Mucosa of descending colon (tissue), 3 donors: ENCODE results near the gene MESP2. TPM values are rescaled to one million over a fixed set of nuclear protein-coding genes. Genes with fewer than 3 reads are reported as not detected.

ENCODE experiments used
- ATAC-seq: fragments of 200-7000 bp; cut with Tn5 transposase; one replicate; pipeline ENCODE4 v1.9.1; 2020; ENCODE audit warnings: mild to moderate bottlenecking, moderate library complexity
- DNase-seq, 3 donors: peaks; one replicate each; pipeline ENCODE4 v3.0.0-alpha.2; 2020
- H3K36me3 ChIP-seq: fragments of 200-600 bp; one replicate; pipeline ENCODE4 v1.8.0; 2021; ENCODE audit warnings: low read depth, mild to moderate bottlenecking
- H3K4me1 ChIP-seq: fragments of 200-600 bp; one replicate; pipeline ENCODE4 v1.8.0; 2021; ENCODE audit warnings: low read depth, mild to moderate bottlenecking
- H3K4me3 ChIP-seq: fragments of 200-600 bp; one replicate; pipeline ENCODE4 v1.8.0; 2021; ENCODE audit warnings: mild to moderate bottlenecking
- H3K9me3 ChIP-seq: fragments of 200-600 bp; one replicate; pipeline ENCODE4 v1.8.0; 2021; ENCODE audit warnings: mild to moderate bottlenecking
- intact Hi-C, 2 donors: fragments of 100-400 bp; cut with DNase I in 1 of 2; cut with micrococcal nuclease in 1 of 2; formaldehyde crosslinking; loops; one replicate each; pipeline versions ENCODE4 v1.11.0 to v1.11.1; 2022; cut with DNase I, micrococcal nuclease
- total RNA-seq, 3 donors: library from RNA; stranded (reverse); fragmentation: NEBNext Ultra II Directional in 2 of 3; extraction: Animal tissue kit (Norgen Biotek cat#: 25700) in 2 of 3; gene quantifications; one replicate each; pipeline versions ENCODE4 v1.2.1 to v1.2.4, GENCODE V29; 2021 to 2023
- TF ChIP-seq, protein P1 (sequence below): fragments of 200-600 bp; IDR thresholded peaks from one replicate; pipeline ENCODE4 v1.8.0; 2022; ENCODE audit warnings: antibody characterized with exemption, mild to moderate bottlenecking
- donor health status: DM: no; HTN: no; CAD: no; lungs with moderate emphysema.
- donor health status: DM: no; HTN: no; CAD: no.
- donor health status: DM: no; HTN: yes; CAD: no.

The MESP2 gene
- total RNA-seq, 3 donors from 2014 or later: 0.79 to 4.7 (median 1.2) TPM

DNA sequence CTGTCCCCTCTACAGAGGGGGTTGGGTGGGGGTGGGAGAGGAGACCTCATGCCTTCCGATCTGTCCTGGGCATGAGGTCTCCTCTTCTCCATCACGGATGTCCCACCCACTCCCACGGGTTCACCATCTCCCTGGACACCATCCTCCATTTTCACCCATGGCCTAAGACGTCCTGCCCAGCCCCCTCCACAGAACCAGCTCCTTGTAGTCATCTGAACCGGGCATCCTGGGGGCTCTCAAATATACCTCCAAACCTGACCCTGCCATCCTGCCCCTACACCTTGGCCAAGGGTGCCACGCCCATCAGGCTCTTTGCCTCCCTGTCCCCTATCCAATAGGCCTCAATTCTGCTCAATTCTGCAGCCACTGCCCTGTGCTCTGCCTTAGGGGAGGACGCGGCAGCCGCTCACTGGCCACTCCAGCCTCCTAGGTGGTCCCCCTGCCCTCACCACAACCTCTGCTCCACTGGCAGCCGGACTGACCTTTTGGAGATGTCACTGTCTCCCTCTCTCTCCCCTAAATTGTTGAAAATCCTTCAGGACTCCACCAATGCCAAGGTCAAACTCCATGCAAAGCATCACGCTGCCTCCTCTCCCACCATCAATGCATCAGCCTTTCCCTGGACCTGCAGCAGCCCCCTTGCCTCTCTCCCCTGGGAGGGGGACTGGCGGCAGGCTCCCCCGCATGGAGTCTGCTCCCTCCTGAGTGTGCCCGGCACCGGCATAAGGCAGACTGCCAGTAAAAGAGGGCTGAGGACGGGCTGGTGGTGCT lies 47.9 kb downstream of the MESP2 start:
- TF ChIP-seq, protein P1, sequence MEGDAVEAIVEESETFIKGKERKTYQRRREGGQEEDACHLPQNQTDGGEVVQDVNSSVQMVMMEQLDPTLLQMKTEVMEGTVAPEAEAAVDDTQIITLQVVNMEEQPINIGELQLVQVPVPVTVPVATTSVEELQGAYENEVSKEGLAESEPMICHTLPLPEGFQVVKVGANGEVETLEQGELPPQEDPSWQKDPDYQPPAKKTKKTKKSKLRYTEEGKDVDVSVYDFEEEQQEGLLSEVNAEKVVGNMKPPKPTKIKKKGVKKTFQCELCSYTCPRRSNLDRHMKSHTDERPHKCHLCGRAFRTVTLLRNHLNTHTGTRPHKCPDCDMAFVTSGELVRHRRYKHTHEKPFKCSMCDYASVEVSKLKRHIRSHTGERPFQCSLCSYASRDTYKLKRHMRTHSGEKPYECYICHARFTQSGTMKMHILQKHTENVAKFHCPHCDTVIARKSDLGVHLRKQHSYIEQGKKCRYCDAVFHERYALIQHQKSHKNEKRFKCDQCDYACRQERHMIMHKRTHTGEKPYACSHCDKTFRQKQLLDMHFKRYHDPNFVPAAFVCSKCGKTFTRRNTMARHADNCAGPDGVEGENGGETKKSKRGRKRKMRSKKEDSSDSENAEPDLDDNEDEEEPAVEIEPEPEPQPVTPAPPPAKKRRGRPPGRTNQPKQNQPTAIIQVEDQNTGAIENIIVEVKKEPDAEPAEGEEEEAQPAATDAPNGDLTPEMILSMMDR: no peak
- intact Hi-C loops: no loop called here
- no peaks in the 10 kb centered on the region for H3K9me3 ChIP-seq
- peak in 1 of 3 donors; percentile 22 for DNase-seq
- H3K36me3 ChIP-seq: peaks cover 4% of the 10 kb centered on the region
- ATAC-seq: no peak
- H3K4me1 ChIP-seq: peaks cover 10% of the 10 kb centered on the region
- H3K4me3 ChIP-seq: no peak overlapping the region

DNA sequence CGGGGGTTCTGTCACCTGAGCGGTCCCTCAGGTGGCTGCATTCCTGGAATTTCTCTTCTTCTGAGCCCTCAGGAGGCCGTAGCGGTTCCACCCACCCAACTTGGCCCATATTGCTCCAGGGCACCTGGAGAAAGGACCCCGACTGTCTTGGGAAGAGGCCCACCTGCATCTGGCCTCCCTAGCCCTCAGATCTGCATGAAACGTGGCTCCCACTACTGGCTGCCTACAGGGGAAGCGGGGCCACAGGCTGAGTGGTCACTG lies 48.4 kb downstream of the MESP2 start:
- Histone ChIP-seq H3K4me3 (no peak overlapping the region), H3K9me3 (no peaks in the 10 kb centered on the region), H3K4me1 (peaks cover 10% of the 10 kb centered on the region), H3K36me3 (peaks cover 4% of the 10 kb centered on the region)
- peak in 1 of 3 donors; percentile 21 for DNase-seq
- intact Hi-C loops: no loop called here
- TF ChIP-seq, protein P1: no peak
- no peak for ATAC-seq

DNA sequence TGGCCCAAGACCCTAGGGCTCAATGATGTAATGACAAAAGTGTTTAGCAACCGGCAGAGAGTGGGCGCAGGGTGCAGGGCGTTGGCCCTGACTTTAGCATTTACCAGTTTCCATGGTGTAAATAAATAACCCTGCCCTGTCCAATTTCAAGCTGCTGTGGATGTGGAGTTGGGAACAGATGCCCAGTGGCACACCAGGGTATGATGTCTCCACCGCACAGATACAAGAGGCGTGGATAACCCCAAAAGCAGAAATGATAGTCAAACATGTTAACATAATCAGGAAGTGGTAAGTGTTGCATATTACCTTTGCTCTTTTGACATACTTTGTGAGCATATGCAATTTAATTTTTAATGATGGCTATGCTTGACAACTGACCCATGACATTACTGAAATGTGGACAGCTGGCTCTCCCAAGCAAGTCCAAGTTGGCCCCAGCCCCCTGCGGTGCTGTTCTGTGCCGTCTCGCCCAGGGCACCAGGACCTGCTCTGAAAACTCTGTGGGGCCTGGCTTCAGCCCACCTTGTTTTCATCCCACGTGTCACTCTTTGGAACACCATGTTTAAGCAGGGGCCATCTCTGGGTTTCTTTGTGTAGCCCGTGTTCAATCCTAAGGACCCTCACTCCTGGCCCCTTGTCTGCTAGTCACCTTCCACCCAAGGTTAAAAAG lies 49.3 kb downstream of the MESP2 start:
- peak; percentile 15 for ATAC-seq
- H3K4me3 ChIP-seq: no peak overlapping the region
- peaks cover 4% of the 10 kb centered on the region for H3K36me3 ChIP-seq
- intact Hi-C loops: no loop called here
- peaks cover 10% of the 10 kb centered on the region for H3K4me1 ChIP-seq
- DNase-seq: peak in 1 of 3 donors; percentile 28
- no peaks in the 10 kb centered on the region for H3K9me3 ChIP-seq
- TF ChIP-seq, protein P1: no peak

DNA sequence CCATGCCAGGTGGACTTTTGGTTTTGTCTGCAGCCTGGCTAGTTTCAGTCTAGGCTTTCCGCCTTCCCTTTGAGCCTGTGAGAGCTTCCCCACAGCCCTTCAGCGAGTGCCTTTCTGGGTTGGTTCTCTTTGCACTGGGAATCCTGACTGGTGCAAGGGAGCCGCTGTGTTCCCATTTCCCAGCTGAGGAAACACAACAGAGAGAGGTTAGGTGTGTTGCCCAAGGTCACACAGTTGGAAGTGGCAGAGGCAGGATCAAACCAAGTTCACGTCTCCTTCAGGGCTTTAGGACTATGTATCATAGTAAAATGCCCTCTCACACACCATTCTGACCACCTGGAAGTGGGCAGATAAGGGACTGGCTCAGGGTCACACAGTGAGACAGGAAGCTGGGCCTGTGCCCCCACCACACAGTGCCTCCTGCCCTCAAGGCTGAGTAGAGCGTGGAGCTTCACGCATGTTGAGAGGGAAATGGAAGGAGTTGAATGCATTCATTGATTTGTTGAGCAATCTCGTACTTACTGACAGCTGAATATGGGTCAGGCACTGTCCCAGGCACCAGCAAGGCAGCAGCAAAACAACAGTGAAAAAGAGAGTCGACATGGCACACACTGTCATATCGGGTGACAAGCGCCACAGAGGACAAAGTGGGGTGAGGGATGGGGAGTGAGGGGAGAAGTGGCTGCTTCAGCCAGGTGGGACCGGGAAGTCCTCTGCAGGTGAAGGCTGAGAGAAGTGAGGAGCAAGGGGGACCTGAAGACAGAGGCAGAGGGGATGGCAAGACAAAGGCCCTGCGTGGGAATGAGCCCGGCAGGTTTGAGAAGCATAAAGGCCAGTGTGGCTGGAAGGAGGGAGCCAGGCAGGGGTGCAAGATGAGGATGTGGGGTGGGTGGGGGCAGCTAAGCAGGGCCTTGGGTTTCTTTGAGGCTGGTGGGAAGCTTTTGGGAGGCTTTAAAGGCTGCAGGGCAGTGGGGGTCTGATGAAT lies 50.8 kb downstream of the MESP2 start:
- peak in 1 of 3 donors; percentile 16 for DNase-seq
- intact Hi-C loops: no loop called here
- peaks cover 4% of the 10 kb centered on the region for H3K36me3 ChIP-seq
- H3K9me3 ChIP-seq: no peaks in the 10 kb centered on the region
- TF ChIP-seq, protein P1: no peak
- peaks cover 10% of the 10 kb centered on the region for H3K4me1 ChIP-seq
- no peak overlapping the region for H3K4me3 ChIP-seq
- no peak for ATAC-seq

DNA sequence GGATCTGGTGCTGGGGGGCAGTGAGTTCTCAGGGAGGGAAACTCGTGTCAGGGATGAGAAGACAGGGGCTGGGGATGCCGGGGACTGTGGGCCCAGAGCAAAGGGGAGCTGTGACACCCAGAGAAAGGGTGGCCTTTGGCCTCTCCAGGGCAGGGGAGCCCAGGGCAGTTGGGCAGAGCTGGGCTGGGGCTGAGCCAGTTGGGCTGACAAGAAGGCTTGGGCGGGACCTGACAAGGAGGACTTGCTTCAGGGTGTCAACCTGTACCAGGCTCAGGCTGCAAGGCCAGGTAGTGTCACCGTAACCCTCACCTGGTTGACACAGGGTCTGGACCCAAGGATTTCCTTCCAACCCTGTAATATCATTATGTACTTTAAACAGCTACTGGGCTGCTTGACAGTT lies 51.7 kb downstream of the MESP2 start:
- TF ChIP-seq, protein P1: no peak
- no peaks in the 10 kb centered on the region for H3K9me3 ChIP-seq
- ATAC-seq (peak; percentile 61), DNase-seq (peak in 1 of 3 donors; percentile 55)
- peaks cover 4% of the 10 kb centered on the region for H3K36me3 ChIP-seq
- peaks cover 10% of the 10 kb centered on the region for H3K4me1 ChIP-seq
- intact Hi-C loops: no loop called here
- no peak overlapping the region for H3K4me3 ChIP-seq

Other genes with a start within 250 kb of the MESP2 start
- 1 to 10 TPM; 1.0 to 4.4 (median 1.6) TPM for gene TICRR, start 200.9 kb upstream of the MESP2 start, total RNA-seq
- 1 to 10 TPM; 1.6 to 9.4 (median 3.1) TPM for gene KIF7, start 120.9 kb upstream of the MESP2 start, total RNA-seq
- 1 to 10 TPM in 2 of 3 donors, under 1 TPM in 1; 0.77 to 8.1 (median 5.2) TPM for gene PLIN1, start 97.0 kb upstream of the MESP2 start, total RNA-seq
- 10 to 100 TPM; 15.5 to 38.5 (median 16.7) TPM for gene PEX11A, start 85.6 kb upstream of the MESP2 start, total RNA-seq
- gene WDR93, start 85.5 kb upstream of the MESP2 start, total RNA-seq: under 1 TPM in 1 of 3 donors, not detected in 2; 0.14 TPM
- 10 to 100 TPM in 1 of 3 donors, 1 to 10 TPM in 2; 4.6 to 10.2 (median 8.5) TPM for gene MESP1, start 25.1 kb upstream of the MESP2 start, total RNA-seq
- 1,000 to 10,000 TPM in 1 of 3 donors, 100 to 1,000 TPM in 2; 270 to 1,014 (median 289) TPM for gene ANPEP, start 38.5 kb downstream of the MESP2 start, total RNA-seq
- 10 to 100 TPM; 56.1 to 93.4 (median 65.1) TPM for gene AP3S2, start 117.7 kb downstream of the MESP2 start, total RNA-seq
- 10 to 100 TPM; 39.0 to 45.8 (median 43.0) TPM for gene ARPIN, start 136.6 kb downstream of the MESP2 start, total RNA-seq
- 10 to 100 TPM; 30.9 to 42.7 (median 40.2) TPM for gene ZNF710, start 225.0 kb downstream of the MESP2 start, total RNA-seq